ENCODE measurements around the gene UFD1. TPM values are rescaled to one million over a fixed set of nuclear protein-coding genes. Genes with fewer than 3 reads are reported as not detected.

The UFD1 gene
- total RNA-seq: 82.5 and 101 TPM in 2 replicates

- peak; percentile 80 to 83 for DNase-seq (ENCODE audit: low read depth in 2 of 2)
Measured at GRCh38 chr22:19478901-19479354, at the start of gene UFD1. Gene UFD1, minus strand, starts transcription at chr22:19479193. Its CDS starts 108 bp downstream, at chr22:19479085.

- peak in 1 of 2 donors; percentile 25 for DNase-seq (ENCODE audit: low read depth in 2 of 2)
Measured at GRCh38 chr22:19527861-19528417, 48.9 kb upstream of the UFD1 start.

- DNase-seq (ENCODE audit: low read depth in 2 of 2): peak in 1 of 2 donors; percentile 66
Measured at GRCh38 chr22:19527321-19527721, 48.3 kb upstream of the UFD1 start.

GRCh38 chr22:19526702-19527111 lies 47.7 kb upstream of the UFD1 start:
- no peak for DNase-seq (ENCODE audit: low read depth in 2 of 2)

- DNase-seq (ENCODE audit: low read depth in 2 of 2): no peak
Measured at GRCh38 chr22:19526076-19526701, 47.2 kb upstream of the UFD1 start.

- DNase-seq (ENCODE audit: low read depth in 2 of 2): no peak
Measured at GRCh38 chr22:19525666-19526065, 46.7 kb upstream of the UFD1 start.

GRCh38 chr22:19525116-19525660 lies 46.2 kb upstream of the UFD1 start:
- DNase-seq (ENCODE audit: low read depth in 2 of 2): peak; percentile 48 to 50

- DNase-seq (ENCODE audit: low read depth in 2 of 2): peak; percentile 88 to 93
Measured at GRCh38 chr22:19524170-19525115, 45.5 kb upstream of the UFD1 start, which contains the start of gene CLDN5. Gene CLDN5, minus strand, starts transcription at chr22:19524410. Its CDS starts 155 bp downstream, at chr22:19524255.

GRCh38 chr22:19523240-19524169 lies 44.5 kb upstream of the UFD1 start:
- peak; percentile 62 to 68 for DNase-seq (ENCODE audit: low read depth in 2 of 2)

GRCh38 chr22:19522881-19523239 lies 43.9 kb upstream of the UFD1 start:
- peak in 1 of 2 donors; percentile 18 for DNase-seq (ENCODE audit: low read depth in 2 of 2)

- peak; percentile 31 to 61 for DNase-seq (ENCODE audit: low read depth in 2 of 2)
Measured at GRCh38 chr22:19522190-19522880, 43.3 kb upstream of the UFD1 start.

GRCh38 chr22:19520566-19521305 lies 41.7 kb upstream of the UFD1 start:
- no peak for DNase-seq (ENCODE audit: low read depth in 2 of 2)

GRCh38 chr22:19520007-19520406 lies 41.0 kb upstream of the UFD1 start:
- no peak for DNase-seq (ENCODE audit: low read depth in 2 of 2)

GRCh38 chr22:19519041-19519926 lies 40.3 kb upstream of the UFD1 start:
- DNase-seq (ENCODE audit: low read depth in 2 of 2): peak in 1 of 2 donors; percentile 35

- no peak for DNase-seq (ENCODE audit: low read depth in 2 of 2)
Measured at GRCh38 chr22:19518635-19519034, 39.6 kb upstream of the UFD1 start.

GRCh38 chr22:19517919-19518611 lies 39.1 kb upstream of the UFD1 start:
- no peak for DNase-seq (ENCODE audit: low read depth in 2 of 2)

GRCh38 chr22:19517171-19517500 lies 38.1 kb upstream of the UFD1 start:
- no peak for DNase-seq (ENCODE audit: low read depth in 2 of 2)
